CD8-positive, alpha-beta memory T cell (primary cell): ENCODE data around the gene ARID5A. TPM values are rescaled to one million over a fixed set of nuclear protein-coding genes. Genes with fewer than 3 reads are reported as not detected.

ENCODE experiments used
- CTCF ChIA-PET: fragments of 350-600 bp; sonication (Branson Sonifier 250); formaldehyde crosslinking; loops from one replicate; lab custom pipeline; 2021; ENCODE audit warnings: antibody characterized with exemption; lab: Charles Lee
- POLR2A ChIA-PET: fragments of 350-600 bp; sonication (Branson Sonifier 250); formaldehyde crosslinking; loops from one replicate; lab custom pipeline; 2021; ENCODE audit warnings: antibody characterized with exemption; lab: Charles Lee
- DNase-seq, 5 donors: peaks; one replicate each; pipeline versions ENCODE4 v3.0.0 to v3.0.0-alpha.2; 2020 to 2022; ENCODE audit warnings: mixed read lengths in 1 of 5
- H3K27ac ChIP-seq: one replicate; pipeline ENCODE4 v1.7.0; 2013; ENCODE audit warnings: low read depth, mild to moderate bottlenecking, low read length, moderate library complexity
- H3K27me3 ChIP-seq: 2 replicates; pipeline ENCODE4 v1.7.0; 2013; ENCODE audit warnings: low read length, mild to moderate bottlenecking; ENCODE audit not compliant: insufficient read depth, poor library complexity, severe bottlenecking
- H3K36me3 ChIP-seq: 2 replicates; pipeline ENCODE4 v1.7.0; 2013; ENCODE audit warnings: mild to moderate bottlenecking, low read length, moderate library complexity; ENCODE audit not compliant: insufficient read depth
- H3K4me1 ChIP-seq: 2 replicates; pipeline ENCODE4 v1.7.0; 2013; ENCODE audit warnings: mild to moderate bottlenecking, low read length, moderate library complexity; ENCODE audit not compliant: insufficient read depth
- H3K4me3 ChIP-seq: 2 replicates; pipeline ENCODE4 v1.7.0; 2013; ENCODE audit warnings: mild to moderate bottlenecking, low read length
- H3K9me3 ChIP-seq: 2 replicates; pipeline ENCODE4 v1.7.0; 2013; ENCODE audit warnings: mild to moderate bottlenecking, low read length
- H3K27ac Mint-ChIP-seq, 8 donors: one replicate each; pipeline ENCODE4 v1.8.0; 2020 to 2021; ENCODE audit warnings: mixed read lengths in 8 of 8, mild to moderate bottlenecking in 6 of 8, inconsistent platforms in 3 of 8, moderate library complexity in 3 of 8
- H3K27me3 Mint-ChIP-seq, 2 donors: one replicate each; pipeline ENCODE4 v1.8.0; 2020 to 2021; ENCODE audit warnings: mixed read lengths in 2 of 2, mild to moderate bottlenecking in 1 of 2, moderate library complexity in 1 of 2
- H3K36me3 Mint-ChIP-seq, 3 donors: one replicate each; pipeline ENCODE4 v1.8.0; 2020 to 2021; ENCODE audit warnings: mixed read lengths in 3 of 3, inconsistent platforms in 1 of 3, mild to moderate bottlenecking in 1 of 3
- H3K4me1 Mint-ChIP-seq, 3 donors: one replicate each; pipeline ENCODE4 v1.8.0; 2020 to 2021; ENCODE audit warnings: mixed read lengths in 3 of 3, inconsistent platforms in 1 of 3, mild to moderate bottlenecking in 1 of 3
- H3K4me3 Mint-ChIP-seq, 7 donors: one replicate each; pipeline ENCODE4 v1.8.0; 2020 to 2021; ENCODE audit warnings: mixed read lengths in 7 of 7, mild to moderate bottlenecking in 6 of 7, moderate library complexity in 4 of 7, inconsistent platforms in 2 of 7
- H3K9me3 Mint-ChIP-seq, 5 donors: one replicate each; pipeline ENCODE4 v1.8.0; 2020 to 2022; ENCODE audit warnings: mixed read lengths in 5 of 5, mild to moderate bottlenecking in 3 of 5, moderate library complexity in 2 of 5, inconsistent platforms in 1 of 5
- polyA plus RNA-seq: library from polyadenylated mRNA; unstranded; fragments of 300-500 nt; fragmentation: Illumina TruSeq; gene quantifications from one replicate; pipeline ENCODE4 v1.2.3, GENCODE V29; 2021
- total RNA-seq, 2 experiments: library from RNA; stranded (reverse); gene quantifications; one replicate each; pipeline ENCODE4 v1.2.3, GENCODE V29; 2021

The ARID5A gene
- total and polyA plus RNA-seq, 3 experiments from 2014 or later, result 84.0 to 147 (median 146) TPM

- Histone ChIP-seq H3K4me1 (peaks cover 16% of the 10 kb centered on the region), H3K27me3 (no peaks in the 10 kb centered on the region), H3K4me3 (no peak overlapping the region), H3K9me3 (no peaks in the 10 kb centered on the region), H3K36me3 (no peaks in the 10 kb centered on the region), H3K27ac (no peak overlapping the region)
- DNase-seq, result no peak
- Mint-ChIP-seq H3K27me3 (peaks cover 0 to 2% of the 10 kb centered on the region in 2 donors), H3K4me1 (peaks cover 11 to 23% (median 12%) of the 10 kb centered on the region in 3 donors), H3K4me3 (no peak overlapping the region), H3K27ac (no peak overlapping the region), H3K9me3 (peaks cover 3 to 10% (median 8%) of the 10 kb centered on the region in 5 donors), H3K36me3 (peaks cover 0 to 8% (median 0%) of the 10 kb centered on the region in 3 donors)
- ChIA-PET POLR2A (no interaction called here), CTCF (no interaction called here)
These were observed 16.3 kb upstream of the ARID5A start for GRCh38 chr2:96520231-96520630.

- peaks cover 0 to 2% of the 10 kb centered on the region in 2 donors for H3K27me3 Mint-ChIP-seq
- H3K4me1 ChIP-seq, result peaks cover 17% of the 10 kb centered on the region
- no peak for DNase-seq
- POLR2A ChIA-PET, result no interaction called here
- no peaks in the 10 kb centered on the region for H3K9me3 ChIP-seq
- H3K9me3 Mint-ChIP-seq, result peaks cover 3 to 10% (median 8%) of the 10 kb centered on the region in 5 donors
- H3K27me3 ChIP-seq, result no peaks in the 10 kb centered on the region
- no peak overlapping the region for H3K4me3 Mint-ChIP-seq
- H3K4me1 Mint-ChIP-seq, result peaks cover 11 to 24% (median 12%) of the 10 kb centered on the region in 3 donors
- no peak overlapping the region for H3K4me3 ChIP-seq
- H3K27ac ChIP-seq, result no peak overlapping the region
- CTCF ChIA-PET, result no interaction called here
- H3K27ac Mint-ChIP-seq, result no peak overlapping the region
- no peaks in the 10 kb centered on the region for H3K36me3 ChIP-seq
- H3K36me3 Mint-ChIP-seq, result peaks cover 0 to 8% (median 0%) of the 10 kb centered on the region in 3 donors
These were observed 15.9 kb upstream of the ARID5A start for GRCh38 chr2:96520697-96521096.

- H3K36me3 ChIP-seq, result no peaks in the 10 kb centered on the region
- Mint-ChIP-seq H3K4me3 (no peak overlapping the region), H3K27me3 (peaks cover 0 to 2% of the 10 kb centered on the region in 2 donors), H3K36me3 (peaks cover 0 to 8% (median 0%) of the 10 kb centered on the region in 3 donors), H3K4me1 (peaks cover 12 to 28% (median 12%) of the 10 kb centered on the region in 3 donors), H3K27ac (no peak overlapping the region), H3K9me3 (peaks cover 3 to 10% (median 7%) of the 10 kb centered on the region in 5 donors)
- peaks cover 17% of the 10 kb centered on the region for H3K4me1 ChIP-seq
- no peak overlapping the region for H3K4me3 ChIP-seq
- CTCF ChIA-PET, result interaction anchor here (1.3 kb wide), 1 partner anchor 10 kb away, joined by 3 read pairs; no protein-coding TSS in a partner anchor
- no peaks in the 10 kb centered on the region for H3K27me3 ChIP-seq
- POLR2A ChIA-PET, result no interaction called here
- no peaks in the 10 kb centered on the region for H3K9me3 ChIP-seq
- H3K27ac ChIP-seq, result no peak overlapping the region
- no peak for DNase-seq
These were observed 15.3 kb upstream of the ARID5A start for GRCh38 chr2:96521219-96521618.

GRCh38 chr2:96522304-96523203 lies 14.0 kb upstream of the ARID5A start:
- no peaks in the 10 kb centered on the region for H3K36me3 ChIP-seq
- ChIA-PET POLR2A (interaction anchor here (0.5 kb wide), 1 partner anchor 158 kb away, joined by 5 read pairs; no protein-coding TSS in a partner anchor), CTCF (interaction anchor here (0.9 to 2.0 kb wide), 3 partner anchors 12 to 32 kb away, joined by 3 to 6 read pairs (median 3); no protein-coding TSS in a partner anchor)
- H3K4me3 ChIP-seq, result no peak overlapping the region
- Mint-ChIP-seq H3K36me3 (peaks cover 0 to under 1% (median 0%) of the 10 kb centered on the region in 3 donors), H3K27ac (no peak overlapping the region), H3K27me3 (peaks cover 0 to 2% of the 10 kb centered on the region in 2 donors), H3K4me3 (peak overlapping the region in 1 of 7 donors; percentile 41), H3K4me1 (peaks cover 18 to 35% (median 19%) of the 10 kb centered on the region in 3 donors), H3K9me3 (peaks cover 0 to 2% (median 0%) of the 10 kb centered on the region in 5 donors)
- no peaks in the 10 kb centered on the region for H3K9me3 ChIP-seq
- no peaks in the 10 kb centered on the region for H3K27me3 ChIP-seq
- DNase-seq, result no peak
- peaks cover 26% of the 10 kb centered on the region for H3K4me1 ChIP-seq
- no peak overlapping the region for H3K27ac ChIP-seq

GRCh38 chr2:96523659-96524481 lies 12.7 kb upstream of the ARID5A start:
- DNase-seq, result no peak
- Histone ChIP-seq H3K9me3 (no peaks in the 10 kb centered on the region), H3K27me3 (no peaks in the 10 kb centered on the region), H3K4me1 (peaks cover 38% of the 10 kb centered on the region), H3K27ac (no peak overlapping the region), H3K4me3 (peak overlapping the region; percentile 21), H3K36me3 (no peaks in the 10 kb centered on the region)
- H3K27ac Mint-ChIP-seq, result peak overlapping the region in 3 of 8 donors; percentile 6 to 51 (median 35)
- H3K36me3 Mint-ChIP-seq, result no peaks in the 10 kb centered on the region
- H3K9me3 Mint-ChIP-seq, result no peaks in the 10 kb centered on the region
- peaks cover 0 to 2% of the 10 kb centered on the region in 2 donors for H3K27me3 Mint-ChIP-seq
- H3K4me1 Mint-ChIP-seq, result peaks cover 30 to 48% (median 30%) of the 10 kb centered on the region in 3 donors
- CTCF ChIA-PET, result interaction anchor here (2.0 to 12.4 kb wide), 2 partner anchors 15 to 27 kb away, joined by 6 to 117 read pairs; no protein-coding TSS in a partner anchor
- POLR2A ChIA-PET, result interaction anchor here (0.5 kb wide), 1 partner anchor 157 kb away, joined by 7 read pairs; no protein-coding TSS in a partner anchor
- peak overlapping the region; percentile 47 to 78 (median 50) for H3K4me3 Mint-ChIP-seq

GRCh38 chr2:96524482-96525210 lies 11.9 kb upstream of the ARID5A start:
- ChIA-PET CTCF (interaction anchor here (2.0 to 12.4 kb wide), 2 partner anchors 16 to 27 kb away, joined by 6 to 117 read pairs; no protein-coding TSS in a partner anchor), POLR2A (no interaction called here)
- Histone ChIP-seq H3K27me3 (no peaks in the 10 kb centered on the region), H3K27ac (no peak overlapping the region), H3K9me3 (no peaks in the 10 kb centered on the region), H3K36me3 (no peaks in the 10 kb centered on the region), H3K4me3 (no peak overlapping the region), H3K4me1 (peaks cover 39% of the 10 kb centered on the region)
- Mint-ChIP-seq H3K4me1 (peaks cover 32 to 54% (median 36%) of the 10 kb centered on the region in 3 donors), H3K27ac (peak overlapping the region in 2 of 8 donors; percentile 6 to 35), H3K36me3 (no peaks in the 10 kb centered on the region), H3K9me3 (no peaks in the 10 kb centered on the region), H3K27me3 (peaks cover 0 to 2% of the 10 kb centered on the region in 2 donors), H3K4me3 (peak overlapping the region; percentile 43 to 78 (median 50))
- no peak for DNase-seq

- ChIA-PET CTCF (interaction anchor here (1.7 to 12.4 kb wide), 2 partner anchors 26 to 386 kb away, joined by 4 to 117 read pairs; partner anchors contain the start of gene ASTL), POLR2A (interaction anchor here (4.1 kb wide), 1 partner anchor 13 kb away, joined by 71 read pairs; the partner anchor contains the start of gene ARID5A)
- Histone ChIP-seq H3K27ac (no peak overlapping the region), H3K4me3 (no peak overlapping the region), H3K9me3 (no peaks in the 10 kb centered on the region), H3K4me1 (peaks cover 39% of the 10 kb centered on the region), H3K36me3 (no peaks in the 10 kb centered on the region), H3K27me3 (no peaks in the 10 kb centered on the region)
- peaks cover 0 to 2% of the 10 kb centered on the region in 2 donors for H3K27me3 Mint-ChIP-seq
- H3K27ac Mint-ChIP-seq, result peak overlapping the region in 1 of 8 donors; percentile 50
- no peaks in the 10 kb centered on the region for H3K36me3 Mint-ChIP-seq
- DNase-seq, result no peak
- no peaks in the 10 kb centered on the region for H3K9me3 Mint-ChIP-seq
- H3K4me1 Mint-ChIP-seq, result peaks cover 33 to 59% (median 42%) of the 10 kb centered on the region in 3 donors
- H3K4me3 Mint-ChIP-seq, result peak overlapping the region in 2 of 7 donors; percentile 27 to 59
These were observed 11.4 kb upstream of the ARID5A start for GRCh38 chr2:96525211-96525507.
